GM12891 (cell line): ENCODE data around the gene XBP1.

Source experiments
- DNase-seq: peaks from one replicate; pipeline ENCODE4 v3.0.0; 2011; ENCODE audit warnings: low spot score; ENCODE audit not compliant: insufficient read length
- FAIRE-seq: peaks from 2 replicates; lab custom pipeline; 2011; peaks lifted over from hg19 to GRCh38; lab: Jason Lieb, UNC
- PAX5 ChIP-seq: IDR thresholded peaks from 2 replicates; pipeline ENCODE4 v1.6.1; 2011; ENCODE audit warnings: low read length, moderate library complexity, mild to moderate bottlenecking; ENCODE audit not compliant: insufficient read depth, severe bottlenecking
- POLR2A ChIP-seq: IDR thresholded peaks from 2 replicates; pipeline ENCODE4 v1.6.1; 2011; ENCODE audit warnings: low read depth, low read length, control low read depth
- POLR2AphosphoS5 ChIP-seq: IDR thresholded peaks from 2 replicates; pipeline ENCODE4 v1.6.1; 2011; ENCODE audit warnings: low read depth, low read length, control low read depth
- POU2F2 ChIP-seq: IDR thresholded peaks from 2 replicates; pipeline ENCODE4 v1.6.1; 2011; ENCODE audit warnings: low read depth, mild to moderate bottlenecking, control low read depth, low read length, moderate library complexity
- SPI1 ChIP-seq: IDR thresholded peaks from 2 replicates; pipeline ENCODE4 v1.6.1; 2011; ENCODE audit warnings: low read depth, low read length, control low read depth
- TAF1 ChIP-seq: IDR thresholded peaks from 2 replicates; pipeline ENCODE4 v1.6.1; 2011; ENCODE audit warnings: low read depth, low read length, control low read depth

XBP1 gene

DNA sequence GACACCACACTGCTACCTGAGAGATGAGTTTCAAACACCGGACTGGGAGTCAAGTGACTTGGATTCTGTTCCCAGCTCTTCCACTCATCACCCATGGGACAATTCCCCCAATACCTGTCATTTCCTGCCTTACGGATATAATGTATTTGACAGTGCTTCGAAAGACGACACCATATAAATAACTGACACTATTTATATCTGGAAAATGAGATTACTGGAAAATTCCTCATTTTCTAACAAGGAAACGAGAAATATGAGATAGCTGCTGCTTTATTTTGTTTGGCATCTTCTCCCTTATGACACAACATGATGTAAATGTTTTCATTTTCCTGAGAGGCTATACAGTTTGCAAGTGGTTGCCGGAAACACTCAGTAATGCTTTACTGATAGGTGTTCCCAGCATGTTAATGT lies 49.9 kb downstream of the XBP1 start:
- DNase-seq: no peak
- TF ChIP-seq TAF1: no peak
- no peak for TF ChIP-seq POLR2A
- no peak for TF ChIP-seq POLR2AphosphoS5
- TF ChIP-seq POU2F2: no peak
- no peak for TF ChIP-seq PAX5
- TF ChIP-seq SPI1: no peak
- no peak for FAIRE-seq
